Fibroblast of pulmonary artery (primary cell): Measurements from ENCODE around the gene ABHD16A.

Experiments
- DNase-seq: peaks from one replicate; pipeline ENCODE4 v3.0.0-alpha.2; 2010; ENCODE audit warnings: low read depth
- H3K4me3 ChIP-seq: replicated peaks from 2 replicates; pipeline ENCODE4 v1.5.1; 2011; ENCODE audit warnings: low read depth, mild to moderate bottlenecking, control low read depth, low read length, moderate library complexity
- CTCF ChIP-seq: IDR thresholded peaks from 2 replicates; pipeline ENCODE4 v1.5.1; 2011; ENCODE audit warnings: mild to moderate bottlenecking, control low read depth, low read length, inconsistent platforms; ENCODE audit errors: missing control alignments

Gene ABHD16A

GRCh38 chr6:31702405-31702818 lies 712 bp downstream of the ABHD16A start:
- H3K4me3 ChIP-seq = peak overlapping the region; percentile 97
- no peak for TF ChIP-seq CTCF
- DNase-seq = no peak

GRCh38 chr6:31701666-31702404 lies 1.3 kb downstream of the ABHD16A start:
- DNase-seq = peak; percentile 25
- H3K4me3 ChIP-seq = peak overlapping the region; percentile 97
- TF ChIP-seq CTCF = no peak

GRCh38 chr6:31700740-31701401 lies 2.3 kb downstream of the ABHD16A start:
- DNase-seq = no peak
- H3K4me3 ChIP-seq = no peak overlapping the region
- TF ChIP-seq CTCF = no peak

- no peak overlapping the region for H3K4me3 ChIP-seq
- DNase-seq = no peak
- no peak for TF ChIP-seq CTCF
These were observed 5.6 kb downstream of the ABHD16A start for GRCh38 chr6:31697555-31697954.

GRCh38 chr6:31693535-31693934 lies 9.6 kb downstream of the ABHD16A start:
- H3K4me3 ChIP-seq = no peak overlapping the region
- DNase-seq = no peak
- no peak for TF ChIP-seq CTCF

GRCh38 chr6:31692886-31693285 lies 10.2 kb downstream of the ABHD16A start:
- no peak for TF ChIP-seq CTCF
- no peak for DNase-seq
- H3K4me3 ChIP-seq = no peak overlapping the region
